NB4 (cell line): ENCODE measurements around the gene KAT6B.

Experiments
- DNase-seq: peaks from one replicate; pipeline ENCODE4 v3.0.0; 2010; ENCODE audit warnings: low read depth
- H3K4me3 ChIP-seq: one replicate; pipeline ENCODE4 v1.5.1; 2011; ENCODE audit warnings: mild to moderate bottlenecking, low read depth, low read length, moderate library complexity
- CTCF ChIP-seq: IDR thresholded peaks from one replicate; pipeline ENCODE4 v1.5.1; 2012; ENCODE audit warnings: low read depth, low read length
- MAX ChIP-seq: IDR thresholded peaks from 2 replicates; pipeline ENCODE4 v1.6.1; 2011; ENCODE audit warnings: low read depth, low read length
- MYC ChIP-seq: IDR thresholded peaks from 2 replicates; pipeline ENCODE4 v1.6.1; 2011; ENCODE audit warnings: low read depth, low read length
- POLR2A ChIP-seq: IDR thresholded peaks from 2 replicates; pipeline ENCODE4 v1.6.1; 2011; ENCODE audit warnings: mild to moderate bottlenecking; ENCODE audit not compliant: insufficient read length; ENCODE audit errors: extremely low read depth

KAT6B gene

GRCh38 chr10:74988054-74988775 is 161.8 kb downstream of the KAT6B start:
- DNase-seq: no peak
- H3K4me3 ChIP-seq: no peak overlapping the region
- no peak for TF ChIP-seq POLR2A
- TF ChIP-seq MAX: no peak
- TF ChIP-seq MYC: no peak
- no peak for TF ChIP-seq CTCF

GRCh38 chr10:74988832-74989561 is 162.6 kb downstream of the KAT6B start:
- no peak for DNase-seq
- no peak for TF ChIP-seq MAX
- TF ChIP-seq POLR2A: no peak
- TF ChIP-seq MYC: no peak
- no peak for TF ChIP-seq CTCF

GRCh38 chr10:74991435-74991834 is 165.0 kb downstream of the KAT6B start:
- TF ChIP-seq POLR2A (no peak), CTCF (peak; percentile 31), MYC (no peak)
- no peak overlapping the region for H3K4me3 ChIP-seq
- DNase-seq: peak; percentile 41

More at GRCh38 chr10:74988832-74989561, 162.6 kb downstream of the KAT6B start:
- no peak overlapping the region for H3K4me3 ChIP-seq

GRCh38 chr10:74992068-74992467 is 165.7 kb downstream of the KAT6B start:
- DNase-seq: no peak
- no peak for TF ChIP-seq POLR2A
- TF ChIP-seq MAX: no peak
- no peak for TF ChIP-seq CTCF
- TF ChIP-seq MYC: no peak
- H3K4me3 ChIP-seq: no peak overlapping the region

- H3K4me3 ChIP-seq: no peak overlapping the region
- DNase-seq: no peak
- no peak for TF ChIP-seq MAX
- no peak for TF ChIP-seq MYC
- no peak for TF ChIP-seq POLR2A
- no peak for TF ChIP-seq CTCF
These were observed 167.2 kb downstream of the KAT6B start for GRCh38 chr10:74993649-74994048.

GRCh38 chr10:74994854-74995253 is 168.5 kb downstream of the KAT6B start:
- TF ChIP-seq MAX (no peak), MYC (no peak), CTCF (no peak), POLR2A (no peak)
- H3K4me3 ChIP-seq: no peak overlapping the region
- no peak for DNase-seq
